ENCODE results near the gene CERK. TPM values are rescaled to one million over a fixed set of nuclear protein-coding genes. Genes with fewer than 3 reads are reported as not detected.
A peak's percentile ranks its signal among the peaks of the same experiment; 100 is the strongest.

Gene CERK
- total and polyA plus RNA-seq, 11 donors, result 17.8 to 125 (median 72.3) TPM

- peaks cover 0 to 32% (median 9%) of the 10 kb centered on the region in 12 donors for H3K4me1 ChIP-seq
- H3K4me3 ChIP-seq, result no peak overlapping the region
- H3K27ac ChIP-seq, result peak overlapping the region in 2 of 12 donors; percentile 36 to 79
- peaks cover 0 to 83% (median 64%) of the 10 kb centered on the region in 9 donors for H3K36me3 ChIP-seq
- ATAC-seq, result peak in 1 of 4 donors; percentile 7
- H3K9me3 ChIP-seq, result no peaks in the 10 kb centered on the region
- H3K27me3 ChIP-seq, result no peaks in the 10 kb centered on the region
- no peak for TF ChIP-seq CTCF (IDR thresholded peaks at IDR 0.05)
- TF ChIP-seq POLR2A (IDR thresholded peaks at IDR 0.05), result no peak
- intact Hi-C loops (cut with DNase I), result no loop called here
- DNase-seq, result peak in 1 of 5 donors; percentile 40
- WGBS, 4 donors, result 73 to 86% (median 83%) methylated on average over 7 to 13 of the region's 13 CpGs
Measured at GRCh38 chr22:46664301-46664855, 73.7 kb downstream of the CERK start.

- no peak for DNase-seq
- H3K36me3 ChIP-seq, result peaks cover 0 to 82% (median 57%) of the 10 kb centered on the region in 9 donors
- intact Hi-C loops (cut with DNase I), result no loop called here
Measured at GRCh38 chr22:46663436-46664100, 74.5 kb downstream of the CERK start.

GRCh38 chr22:46663001-46663400 lies 75.1 kb downstream of the CERK start:
- 82 to 90% (median 84%) methylated on average over 20 to 26 of the region's 26 CpGs for WGBS, 4 donors
- H3K4me1 ChIP-seq, result peaks cover 0 to 44% (median 10%) of the 10 kb centered on the region in 12 donors
- TF ChIP-seq POLR2A (IDR thresholded peaks at IDR 0.05), result no peak
- H3K4me3 ChIP-seq, result no peak overlapping the region
- H3K27me3 ChIP-seq, result no peaks in the 10 kb centered on the region
- peak overlapping the region in 1 of 12 donors; percentile 79 for H3K27ac ChIP-seq
- H3K36me3 ChIP-seq, result peaks cover 0 to 76% (median 52%) of the 10 kb centered on the region in 9 donors
- no peak for ATAC-seq
- DNase-seq, result no peak
- intact Hi-C loops (cut with DNase I), result no loop called here
- no peaks in the 10 kb centered on the region for H3K9me3 ChIP-seq

More at GRCh38 chr22:46663436-46664100, 74.5 kb downstream of the CERK start:
- H3K4me1 ChIP-seq, result peaks cover 0 to 39% (median 9%) of the 10 kb centered on the region in 12 donors
- H3K27ac ChIP-seq, result peak overlapping the region in 2 of 12 donors; percentile 36 to 79
- no peak for ATAC-seq
- no peak overlapping the region for H3K4me3 ChIP-seq
- H3K9me3 ChIP-seq, result no peaks in the 10 kb centered on the region
- no peaks in the 10 kb centered on the region for H3K27me3 ChIP-seq
- 89 to 93% (median 90%) methylated on average over 23 to 28 of the region's 28 CpGs for WGBS, 4 donors
- TF ChIP-seq POLR2A (IDR thresholded peaks at IDR 0.05) (no peak), CTCF (IDR thresholded peaks at IDR 0.05) (no peak)

GRCh38 chr22:46662226-46662625 lies 75.8 kb downstream of the CERK start:
- Histone ChIP-seq H3K27ac (peak overlapping the region in 4 of 12 donors; percentile 15 to 79 (median 48)), H3K4me3 (no peak overlapping the region), H3K9me3 (no peaks in the 10 kb centered on the region), H3K4me1 (peaks cover 0 to 50% (median 11%) of the 10 kb centered on the region in 12 donors), H3K27me3 (no peaks in the 10 kb centered on the region), H3K36me3 (peaks cover 0 to 68% (median 44%) of the 10 kb centered on the region in 9 donors)
- no peak for TF ChIP-seq POLR2A (IDR thresholded peaks at IDR 0.05)
- TF ChIP-seq CTCF (IDR thresholded peaks at IDR 0.05), result no peak
- 90 to 97% (median 92%) methylated on average over 2 to 15 of the region's 15 CpGs for WGBS, 4 donors
- ATAC-seq (no peak), DNase-seq (no peak)
- intact Hi-C loops (cut with DNase I), result no loop called here

Data from heart left ventricle (tissue), 16 donors.